Cardiac muscle cell (in vitro differentiated cells and primary cell): ENCODE data around the gene PIGW. TPM values are rescaled to one million over a fixed set of nuclear protein-coding genes. Genes with fewer than 3 reads are reported as not detected.

Experiments used
- DNase-seq, 2 donors: peaks; one replicate each; pipeline versions ENCODE4 v3.0.0 to v3.0.0-alpha.2; 2010 to 2017; ENCODE audit warnings: low read depth in 1 of 2, low spot score in 1 of 2
- H3K27ac ChIP-seq: fragments of 200-600 bp; sonication (generic); 2 replicates; pipeline ENCODE4 v1.5.1; 2016
- H3K27me3 ChIP-seq: fragments of 200-600 bp; sonication (generic); 2 replicates; pipeline ENCODE4 v1.6.0; 2016; ENCODE audit warnings: control low read depth
- H3K36me3 ChIP-seq: fragments of 200-600 bp; sonication (generic); 2 replicates; pipeline ENCODE4 v1.5.1; 2016; ENCODE audit warnings: control low read depth
- H3K4me1 ChIP-seq: fragments of 200-600 bp; sonication (generic); 2 replicates; pipeline ENCODE4 v1.8.1; 2017; ENCODE audit warnings: low read depth, mild to moderate bottlenecking, mixed run types
- H3K4me3 ChIP-seq: fragments of 200-600 bp; sonication (generic); 2 replicates; pipeline ENCODE4 v1.5.1; 2016; ENCODE audit warnings: mild to moderate bottlenecking
- H3K9me3 ChIP-seq: fragments of 200-600 bp; sonication (generic); 2 replicates; pipeline ENCODE4 v1.5.1; 2017; ENCODE audit warnings: low read depth, mild to moderate bottlenecking, control low read depth
- CTCF ChIP-seq: IDR thresholded peaks from 2 replicates; pipeline ENCODE4 v1.5.1; 2012; ENCODE audit warnings: low read depth, mild to moderate bottlenecking, low read length
- polyA plus RNA-seq: library from polyadenylated mRNA; unstranded; fragments of >200 nt; fragmentation: Nextera tagmentation; extraction: Ambion mirVana; gene quantifications from 2 replicates; pipeline ENCODE4 v1.2.1, GENCODE V29; 2016
- total RNA-seq: library from RNA; depleted of rRNA; stranded (reverse); fragments of >200 nt; gene quantifications from 2 replicates; pipeline ENCODE4 v1.2.3, GENCODE V29; 2016

PIGW gene
- total and polyA plus RNA-seq, 2 experiments from 2014 or later: 2.3 to 11.8 TPM

- no peak overlapping the region for H3K27ac ChIP-seq
- no peaks in the 10 kb centered on the region for H3K27me3 ChIP-seq
- no peaks in the 10 kb centered on the region for H3K9me3 ChIP-seq
- no peak for TF ChIP-seq CTCF
- H3K36me3 ChIP-seq: no peaks in the 10 kb centered on the region
- no peak overlapping the region for H3K4me3 ChIP-seq
- DNase-seq: no peak
- H3K4me1 ChIP-seq: no peaks in the 10 kb centered on the region
These were observed 25.4 kb upstream of the PIGW start for GRCh38 chr17:36509272-36509985.

DNA sequence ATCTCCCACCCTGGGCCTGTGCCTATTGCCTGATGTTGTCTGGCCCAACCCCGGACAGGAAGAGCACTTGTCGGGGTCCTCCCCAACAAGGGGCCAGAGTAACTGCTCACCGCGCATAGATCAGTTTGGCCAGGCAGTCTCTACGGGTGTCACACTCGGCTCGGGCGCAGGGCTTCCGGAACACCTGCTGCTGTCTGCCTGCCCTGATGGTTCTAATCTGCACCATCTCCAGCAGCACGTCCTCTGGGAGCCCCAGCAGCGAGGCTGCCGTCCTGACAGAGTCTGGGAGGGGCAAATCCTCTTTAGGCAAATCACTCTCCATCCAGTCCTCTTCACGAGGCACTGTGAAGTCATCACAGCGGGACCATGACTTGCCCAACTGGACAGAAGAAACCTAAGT lies 24.2 kb upstream of the PIGW start:
- H3K27ac ChIP-seq: no peak overlapping the region
- DNase-seq: no peak
- peaks cover 3% of the 10 kb centered on the region for H3K36me3 ChIP-seq
- H3K9me3 ChIP-seq: no peaks in the 10 kb centered on the region
- H3K4me3 ChIP-seq: no peak overlapping the region
- no peak for TF ChIP-seq CTCF
- no peaks in the 10 kb centered on the region for H3K4me1 ChIP-seq
- no peaks in the 10 kb centered on the region for H3K27me3 ChIP-seq

DNA sequence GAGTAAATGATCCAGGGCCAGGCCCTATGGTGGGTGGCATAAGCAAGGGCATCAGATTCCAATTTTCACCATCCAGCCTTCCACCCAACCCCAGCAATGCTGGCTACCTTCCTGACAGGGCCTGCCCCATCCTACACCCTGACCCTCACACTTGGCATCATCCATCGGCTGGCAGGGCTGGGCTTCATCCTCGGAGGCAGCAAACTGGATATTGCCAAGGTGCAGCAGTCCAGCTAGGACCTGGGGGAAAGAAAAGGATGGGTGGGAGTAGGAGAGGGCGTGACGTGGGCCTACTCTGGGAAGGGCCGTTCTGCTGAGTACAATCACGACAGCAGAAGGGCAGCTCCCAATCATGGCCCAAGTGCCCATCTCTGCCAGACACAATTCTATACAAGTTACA lies 23.6 kb upstream of the PIGW start:
- H3K27me3 ChIP-seq: no peaks in the 10 kb centered on the region
- H3K36me3 ChIP-seq: peaks cover 3% of the 10 kb centered on the region
- no peak for TF ChIP-seq CTCF
- no peak for DNase-seq
- H3K9me3 ChIP-seq: no peaks in the 10 kb centered on the region
- H3K4me1 ChIP-seq: no peaks in the 10 kb centered on the region
- no peak overlapping the region for H3K27ac ChIP-seq
- no peak overlapping the region for H3K4me3 ChIP-seq

DNA sequence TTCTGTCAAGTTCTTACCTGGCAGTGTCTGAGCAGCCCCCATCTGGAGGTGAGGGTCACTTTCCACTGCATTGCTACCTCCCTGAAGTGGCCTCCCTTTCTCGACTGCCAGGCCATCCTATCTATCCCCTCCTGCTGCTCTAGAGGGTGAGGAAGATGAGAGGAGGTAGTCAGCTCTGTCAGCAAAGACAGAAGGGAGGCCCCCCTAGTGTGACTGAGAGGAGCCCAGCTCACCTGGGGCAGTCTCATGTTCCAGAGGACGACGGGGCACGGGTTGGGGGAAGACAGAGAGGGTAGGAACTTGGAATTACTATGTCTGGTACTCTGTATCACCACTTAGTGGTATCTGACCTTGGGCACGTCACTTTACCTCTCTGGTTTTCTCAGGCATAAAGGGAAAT lies 22.1 kb upstream of the PIGW start:
- Histone ChIP-seq H3K4me1 (no peaks in the 10 kb centered on the region), H3K4me3 (no peak overlapping the region), H3K36me3 (peaks cover 3% of the 10 kb centered on the region), H3K9me3 (no peaks in the 10 kb centered on the region), H3K27me3 (no peaks in the 10 kb centered on the region), H3K27ac (no peak overlapping the region)
- no peak for DNase-seq
- TF ChIP-seq CTCF: no peak

DNA sequence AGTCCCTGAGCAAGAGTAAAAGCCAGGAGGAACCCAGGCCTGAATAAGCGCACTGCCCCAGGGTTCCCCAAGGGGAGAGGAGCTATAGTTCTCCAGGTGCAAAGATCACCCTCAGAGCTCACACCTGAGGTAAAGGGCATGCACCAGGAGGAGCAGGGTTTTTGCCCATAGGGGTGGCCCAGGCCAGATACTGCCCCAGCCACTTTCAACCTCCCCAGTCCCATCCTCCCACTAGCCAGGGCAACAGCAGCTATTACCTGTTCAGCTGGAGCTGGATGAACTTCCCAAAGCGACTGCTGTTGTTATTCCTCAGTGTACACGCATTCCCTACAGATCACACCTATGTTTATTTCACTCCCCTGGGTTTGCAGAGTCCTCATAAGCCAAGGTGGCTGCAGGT lies 19.9 kb upstream of the PIGW start:
- Histone ChIP-seq H3K9me3 (no peaks in the 10 kb centered on the region), H3K36me3 (peaks cover 3% of the 10 kb centered on the region), H3K4me1 (no peaks in the 10 kb centered on the region), H3K4me3 (no peak overlapping the region), H3K27me3 (no peaks in the 10 kb centered on the region), H3K27ac (no peak overlapping the region)
- TF ChIP-seq CTCF: no peak
- DNase-seq: no peak
